ENCODE measurements around the gene SUPT20HL1.

The SUPT20HL1 gene

GRCh38 chrX:24350217-24350616 lies 10.2 kb upstream of the SUPT20HL1 start:
- TF ChIP-seq, protein P1, sequence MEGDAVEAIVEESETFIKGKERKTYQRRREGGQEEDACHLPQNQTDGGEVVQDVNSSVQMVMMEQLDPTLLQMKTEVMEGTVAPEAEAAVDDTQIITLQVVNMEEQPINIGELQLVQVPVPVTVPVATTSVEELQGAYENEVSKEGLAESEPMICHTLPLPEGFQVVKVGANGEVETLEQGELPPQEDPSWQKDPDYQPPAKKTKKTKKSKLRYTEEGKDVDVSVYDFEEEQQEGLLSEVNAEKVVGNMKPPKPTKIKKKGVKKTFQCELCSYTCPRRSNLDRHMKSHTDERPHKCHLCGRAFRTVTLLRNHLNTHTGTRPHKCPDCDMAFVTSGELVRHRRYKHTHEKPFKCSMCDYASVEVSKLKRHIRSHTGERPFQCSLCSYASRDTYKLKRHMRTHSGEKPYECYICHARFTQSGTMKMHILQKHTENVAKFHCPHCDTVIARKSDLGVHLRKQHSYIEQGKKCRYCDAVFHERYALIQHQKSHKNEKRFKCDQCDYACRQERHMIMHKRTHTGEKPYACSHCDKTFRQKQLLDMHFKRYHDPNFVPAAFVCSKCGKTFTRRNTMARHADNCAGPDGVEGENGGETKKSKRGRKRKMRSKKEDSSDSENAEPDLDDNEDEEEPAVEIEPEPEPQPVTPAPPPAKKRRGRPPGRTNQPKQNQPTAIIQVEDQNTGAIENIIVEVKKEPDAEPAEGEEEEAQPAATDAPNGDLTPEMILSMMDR (IDR thresholded peaks at IDR 0.05), result no peak

DNA sequence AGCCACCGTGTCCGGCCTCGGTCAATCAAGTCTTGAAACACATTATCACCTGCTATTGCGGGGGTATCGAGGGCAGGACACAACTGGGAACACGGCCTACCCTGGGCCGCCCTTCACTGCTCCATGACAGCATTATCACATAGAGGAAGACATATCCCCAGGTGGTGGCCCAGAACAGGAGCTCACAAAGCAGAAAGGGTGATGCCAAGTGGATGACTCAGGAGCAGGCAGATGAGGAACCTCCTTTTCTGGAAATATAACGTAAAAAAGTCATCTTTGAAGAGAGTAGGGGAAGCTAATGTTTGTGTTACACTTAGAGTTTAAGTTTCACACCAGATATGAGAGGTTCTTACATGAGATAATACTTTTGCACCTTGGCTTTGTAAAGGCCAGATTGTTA lies 5.3 kb upstream of the SUPT20HL1 start:
- TF ChIP-seq, protein P1 (IDR thresholded peaks at IDR 0.05), result no peak

- TF ChIP-seq, protein P1 (IDR thresholded peaks at IDR 0.05), result no peak
Measured at GRCh38 chrX:24357106-24357505, 3.3 kb upstream of the SUPT20HL1 start.

- TF ChIP-seq, protein P1 (IDR thresholded peaks at IDR 0.05), result no peak
Measured at GRCh38 chrX:24364326-24364725, 3.9 kb downstream of the SUPT20HL1 start.

DNA sequence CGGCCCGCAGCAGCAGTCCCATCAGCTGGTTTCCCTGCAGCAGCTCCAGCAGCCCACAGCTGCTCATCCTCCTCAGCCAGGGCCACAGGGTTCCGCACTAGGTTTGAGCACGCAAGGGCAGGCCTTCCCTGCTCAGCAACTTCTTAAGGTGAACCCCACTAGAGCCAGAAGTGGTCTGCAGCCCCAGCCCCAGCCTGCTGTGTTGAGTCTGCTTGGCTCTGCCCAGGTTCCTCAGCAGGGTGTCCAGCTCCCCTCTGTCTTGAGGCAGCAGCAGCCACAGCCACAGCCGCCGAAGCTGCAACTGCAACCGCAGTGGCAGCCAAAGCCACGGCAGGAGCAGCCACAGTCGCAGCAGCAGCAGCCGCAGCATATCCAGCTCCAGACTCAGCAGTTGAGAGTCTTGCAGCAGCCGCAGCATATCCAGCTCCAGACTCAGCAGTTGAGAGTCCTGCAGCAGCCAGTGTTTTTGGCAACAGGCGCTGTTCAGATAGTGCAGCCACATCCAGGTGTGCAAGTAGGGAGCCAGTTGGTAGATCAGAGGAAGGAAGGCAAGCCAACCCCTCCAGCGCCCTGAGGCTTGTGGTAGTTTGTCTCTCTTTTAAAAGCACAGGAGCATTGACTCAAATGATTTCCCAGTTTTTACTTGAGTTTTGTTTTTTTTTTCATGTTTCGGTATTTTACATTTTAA lies 4.6 kb downstream of the SUPT20HL1 start:
- TF ChIP-seq, protein P1 (IDR thresholded peaks at IDR 0.05), result no peak

GRCh38 chrX:24369816-24370215 lies 9.4 kb downstream of the SUPT20HL1 start:
- TF ChIP-seq, protein P1 (IDR thresholded peaks at IDR 0.05), result no peak

GRCh38 chrX:24371391-24371972 lies 11.0 kb downstream of the SUPT20HL1 start:
- TF ChIP-seq, protein P1 (IDR thresholded peaks at IDR 0.05), result peak; percentile 54; the same call in 1 of the 2 replicates
